CD4-positive, alpha-beta T cell (primary cell): ENCODE measurements around the gene KCTD20. TPM values are rescaled to one million over a fixed set of nuclear protein-coding genes. Genes with fewer than 3 reads are reported as not detected.

Experiments used
- ATAC-seq: fragments of 200-7000 bp; cut with Tn5 transposase; one replicate; pipeline ENCODE4 v1.10.0; 2022; ENCODE audit warnings: mild to moderate bottlenecking; ENCODE audit not compliant: poor library complexity
- CTCF ChIA-PET: fragments of 350-600 bp; sonication (Branson Sonifier 250); formaldehyde crosslinking; loops from one replicate; lab custom pipeline; 2021; ENCODE audit warnings: antibody characterized with exemption, inconsistent platforms; lab: Charles Lee
- POLR2A ChIA-PET: fragments of 350-600 bp; sonication (Branson Sonifier 250); formaldehyde crosslinking; loops from one replicate; lab custom pipeline; 2021; ENCODE audit warnings: antibody characterized with exemption, inconsistent platforms; lab: Charles Lee
- DNase-seq, 14 experiments: peaks; one replicate each; pipeline ENCODE4 v3.0.0-alpha.2; 2013 to 2020; ENCODE audit warnings: mixed read lengths in 2 of 14
- H3K27ac ChIP-seq, 2 donors: one replicate each; pipeline versions ENCODE4 v1.5.1 to v1.7.0; 2013; ENCODE audit warnings: low read length in 2 of 2, low read depth in 1 of 2, mild to moderate bottlenecking in 1 of 2
- H3K27me3 ChIP-seq, 2 experiments: 1 replicate in 1 of 2; 2 replicates in 1 of 2; pipeline versions ENCODE4 v1.6.1 to v1.7.0; 2013; ENCODE audit warnings: low read length in 2 of 2, control low read depth in 1 of 2, mild to moderate bottlenecking in 1 of 2, moderate library complexity in 1 of 2; ENCODE audit not compliant: insufficient read depth in 2 of 2, control insufficient read depth in 1 of 2
- H3K36me3 ChIP-seq: one replicate; pipeline ENCODE4 v1.6.1; 2013; ENCODE audit warnings: low read length, control low read depth; ENCODE audit not compliant: insufficient read depth
- H3K4me1 ChIP-seq: one replicate; pipeline ENCODE4 v1.6.1; 2013; ENCODE audit warnings: low read length, control low read depth; ENCODE audit not compliant: insufficient read depth
- H3K4me3 ChIP-seq: one replicate; pipeline ENCODE4 v1.5.1; 2013; ENCODE audit warnings: mild to moderate bottlenecking, low read length, moderate library complexity
- H3K9me3 ChIP-seq, 2 experiments: 1 replicate in 1 of 2; 2 replicates in 1 of 2; pipeline versions ENCODE4 v1.6.1 to v1.7.0; 2013; ENCODE audit warnings: low read length in 2 of 2, mild to moderate bottlenecking in 2 of 2, control low read depth in 1 of 2, moderate library complexity in 1 of 2; ENCODE audit not compliant: control insufficient read depth in 1 of 2, insufficient read depth in 1 of 2
- H3K27ac Mint-ChIP-seq: one replicate; pipeline ENCODE4 v1.8.0; 2020; ENCODE audit warnings: mixed read lengths
- H3K27me3 Mint-ChIP-seq: one replicate; pipeline ENCODE4 v1.8.0; 2021; ENCODE audit warnings: mixed read lengths
- H3K36me3 Mint-ChIP-seq: one replicate; pipeline ENCODE4 v1.8.0; 2021; ENCODE audit warnings: low read depth, mixed read lengths
- H3K4me1 Mint-ChIP-seq: one replicate; pipeline ENCODE4 v1.8.0; 2021; ENCODE audit warnings: low read depth, mixed read lengths
- H3K4me3 Mint-ChIP-seq: one replicate; pipeline ENCODE4 v1.8.0; 2020; ENCODE audit warnings: mild to moderate bottlenecking, mixed read lengths
- H3K9me3 Mint-ChIP-seq: one replicate; pipeline ENCODE4 v1.8.0; 2020; ENCODE audit warnings: mixed read lengths
- intact Hi-C, 2 experiments: fragments of 100-400 bp; cut with DNase I in 1 of 2; cut with micrococcal nuclease in 1 of 2; formaldehyde crosslinking; loops; one replicate each; pipeline versions ENCODE4 v1.15.1 to v1.9.0; 2023 to 2025; cut with DNase I, micrococcal nuclease
- total RNA-seq, 174 experiments: library from RNA in 2 of 174; stranded (reverse) in 2 of 174; gene quantifications; one replicate each; pipeline ENCODE4 v1.2.3 and lab custom pipeline; 2021 to 2026
- TF ChIP-seq, protein P1 (sequence below): fragments of 200-600 bp; IDR thresholded peaks from one replicate; pipeline ENCODE4 v1.8.0; 2022; ENCODE audit warnings: antibody characterized with exemption, mild to moderate bottlenecking

KCTD20 gene
- total RNA-seq, 2 experiments from 2014 or later = 38.4 to 39.5 TPM

- Mint-ChIP-seq H3K36me3 (no peaks in the 10 kb centered on the region), H3K4me1 (no peaks in the 10 kb centered on the region), H3K9me3 (peaks cover 3% of the 10 kb centered on the region), H3K27me3 (no peaks in the 10 kb centered on the region), H3K4me3 (no peak overlapping the region), H3K27ac (no peak overlapping the region)
- DNase-seq = no peak
- ATAC-seq = no peak
- H3K27me3 ChIP-seq = no peaks in the 10 kb centered on the region
- no peak overlapping the region for H3K27ac ChIP-seq
- intact Hi-C loops = no loop called here
- H3K36me3 ChIP-seq = no peaks in the 10 kb centered on the region
- H3K9me3 ChIP-seq = peaks cover 0 to 9% of the 10 kb centered on the region in 2 experiments
- no peaks in the 10 kb centered on the region for H3K4me1 ChIP-seq
- POLR2A ChIA-PET = no interaction called here
- TF ChIP-seq, protein P1, sequence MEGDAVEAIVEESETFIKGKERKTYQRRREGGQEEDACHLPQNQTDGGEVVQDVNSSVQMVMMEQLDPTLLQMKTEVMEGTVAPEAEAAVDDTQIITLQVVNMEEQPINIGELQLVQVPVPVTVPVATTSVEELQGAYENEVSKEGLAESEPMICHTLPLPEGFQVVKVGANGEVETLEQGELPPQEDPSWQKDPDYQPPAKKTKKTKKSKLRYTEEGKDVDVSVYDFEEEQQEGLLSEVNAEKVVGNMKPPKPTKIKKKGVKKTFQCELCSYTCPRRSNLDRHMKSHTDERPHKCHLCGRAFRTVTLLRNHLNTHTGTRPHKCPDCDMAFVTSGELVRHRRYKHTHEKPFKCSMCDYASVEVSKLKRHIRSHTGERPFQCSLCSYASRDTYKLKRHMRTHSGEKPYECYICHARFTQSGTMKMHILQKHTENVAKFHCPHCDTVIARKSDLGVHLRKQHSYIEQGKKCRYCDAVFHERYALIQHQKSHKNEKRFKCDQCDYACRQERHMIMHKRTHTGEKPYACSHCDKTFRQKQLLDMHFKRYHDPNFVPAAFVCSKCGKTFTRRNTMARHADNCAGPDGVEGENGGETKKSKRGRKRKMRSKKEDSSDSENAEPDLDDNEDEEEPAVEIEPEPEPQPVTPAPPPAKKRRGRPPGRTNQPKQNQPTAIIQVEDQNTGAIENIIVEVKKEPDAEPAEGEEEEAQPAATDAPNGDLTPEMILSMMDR = no peak
- CTCF ChIA-PET = no interaction called here
- no peak overlapping the region for H3K4me3 ChIP-seq
These were observed 28.3 kb upstream of the KCTD20 start for GRCh38 chr6:36414481-36414880.

DNA sequence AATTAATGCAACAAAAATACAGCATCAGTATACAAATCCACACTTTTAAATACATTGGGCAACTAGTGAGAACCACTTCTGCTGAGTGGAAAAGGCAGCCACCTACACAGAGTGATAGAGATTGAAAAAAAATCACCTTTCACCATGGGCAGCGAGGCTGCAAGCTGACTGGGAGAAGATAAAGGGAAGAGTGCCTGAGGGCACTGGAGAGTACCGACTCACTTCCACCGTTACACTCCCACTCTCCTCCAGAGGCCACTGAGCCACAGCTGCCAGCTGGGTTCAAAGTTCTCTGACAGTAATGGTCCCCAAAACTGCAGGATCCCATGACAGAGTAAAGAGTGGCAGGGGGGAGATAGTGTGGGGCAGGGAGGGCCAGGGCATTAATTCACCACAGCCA lies 24.2 kb upstream of the KCTD20 start:
- TF ChIP-seq, protein P1 = no peak
- Mint-ChIP-seq H3K4me3 (no peak overlapping the region), H3K9me3 (no peaks in the 10 kb centered on the region), H3K27me3 (no peaks in the 10 kb centered on the region), H3K36me3 (no peaks in the 10 kb centered on the region), H3K27ac (no peak overlapping the region), H3K4me1 (peaks cover 14% of the 10 kb centered on the region)
- no peak for DNase-seq
- POLR2A ChIA-PET = interaction anchor here (0.6 kb wide), 1 partner anchor 125 kb away, joined by 4 read pairs; no protein-coding TSS in a partner anchor
- Histone ChIP-seq H3K27me3 (no peaks in the 10 kb centered on the region), H3K4me1 (peaks cover 6% of the 10 kb centered on the region), H3K9me3 (peaks cover 0 to 2% of the 10 kb centered on the region in 2 experiments), H3K36me3 (no peaks in the 10 kb centered on the region), H3K4me3 (no peak overlapping the region), H3K27ac (no peak overlapping the region)
- CTCF ChIA-PET = no interaction called here
- intact Hi-C loops = no loop called here
- ATAC-seq = no peak

DNA sequence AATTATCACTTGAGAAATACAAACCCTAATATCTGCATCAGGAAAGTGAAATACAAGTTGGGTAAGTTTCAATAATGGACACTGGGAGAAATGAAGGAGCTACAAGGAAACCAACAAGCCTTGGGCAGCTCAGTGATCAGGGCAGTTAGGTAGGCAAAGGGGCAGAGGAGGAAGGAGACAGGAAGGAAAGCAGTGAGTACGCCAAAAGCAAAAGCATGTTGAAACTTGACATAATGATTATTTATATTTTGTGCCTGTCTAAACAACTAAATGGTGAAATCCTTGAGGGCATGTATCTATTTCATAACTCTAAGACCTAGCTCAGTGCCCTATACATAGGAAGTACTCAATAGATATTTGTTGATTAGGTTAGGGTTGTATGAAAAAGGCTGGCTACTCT lies 23.5 kb upstream of the KCTD20 start:
- no peak overlapping the region for H3K27ac ChIP-seq
- no peak overlapping the region for H3K4me3 ChIP-seq
- Mint-ChIP-seq H3K9me3 (no peaks in the 10 kb centered on the region), H3K4me1 (peaks cover 18% of the 10 kb centered on the region), H3K27ac (no peak overlapping the region), H3K27me3 (no peaks in the 10 kb centered on the region), H3K36me3 (no peaks in the 10 kb centered on the region), H3K4me3 (no peak overlapping the region)
- H3K36me3 ChIP-seq = no peaks in the 10 kb centered on the region
- ChIA-PET CTCF (no interaction called here), POLR2A (interaction anchor here (1.0 kb wide), 1 partner anchor 32 kb away, joined by 3 read pairs; the partner anchor contains the start of gene ETV7)
- no peak for ATAC-seq
- no peaks in the 10 kb centered on the region for H3K9me3 ChIP-seq
- H3K4me1 ChIP-seq = peaks cover 11% of the 10 kb centered on the region
- intact Hi-C loops = no loop called here
- H3K27me3 ChIP-seq = no peaks in the 10 kb centered on the region
- no peak for DNase-seq
- TF ChIP-seq, protein P1 = no peak
